ENCODE measurements around the gene SPNS2.

GRCh38 chr17:4482338-4483011, 16.2 kb upstream of the SPNS2 start:
- TF ChIP-seq, protein P1, sequence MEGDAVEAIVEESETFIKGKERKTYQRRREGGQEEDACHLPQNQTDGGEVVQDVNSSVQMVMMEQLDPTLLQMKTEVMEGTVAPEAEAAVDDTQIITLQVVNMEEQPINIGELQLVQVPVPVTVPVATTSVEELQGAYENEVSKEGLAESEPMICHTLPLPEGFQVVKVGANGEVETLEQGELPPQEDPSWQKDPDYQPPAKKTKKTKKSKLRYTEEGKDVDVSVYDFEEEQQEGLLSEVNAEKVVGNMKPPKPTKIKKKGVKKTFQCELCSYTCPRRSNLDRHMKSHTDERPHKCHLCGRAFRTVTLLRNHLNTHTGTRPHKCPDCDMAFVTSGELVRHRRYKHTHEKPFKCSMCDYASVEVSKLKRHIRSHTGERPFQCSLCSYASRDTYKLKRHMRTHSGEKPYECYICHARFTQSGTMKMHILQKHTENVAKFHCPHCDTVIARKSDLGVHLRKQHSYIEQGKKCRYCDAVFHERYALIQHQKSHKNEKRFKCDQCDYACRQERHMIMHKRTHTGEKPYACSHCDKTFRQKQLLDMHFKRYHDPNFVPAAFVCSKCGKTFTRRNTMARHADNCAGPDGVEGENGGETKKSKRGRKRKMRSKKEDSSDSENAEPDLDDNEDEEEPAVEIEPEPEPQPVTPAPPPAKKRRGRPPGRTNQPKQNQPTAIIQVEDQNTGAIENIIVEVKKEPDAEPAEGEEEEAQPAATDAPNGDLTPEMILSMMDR (optimal IDR thresholded peaks at IDR 0.05 in 1 of 3, IDR thresholded peaks at IDR 0.05 in 1 of 3, conservative IDR thresholded peaks at IDR 0.05 in 1 of 3; ENCODE audit: extremely low read depth in 1 of 3, insufficient read depth in 2 of 3, low read length in 3 of 3): no peak
- no peak for TF ChIP-seq EZH2 (IDR thresholded peaks at IDR 0.05; ENCODE audit: low read length)
